Transverse colon (tissue), 3 donors: ENCODE measurements around the gene POU2F1.

Source experiments
- CTCF ChIP-seq, 5 experiments: fragments of 200-600 bp in 3 of 5; fragments of 450-650 bp in 2 of 5; sonication (generic) in 3 of 5; IDR thresholded peaks; 1 replicate in 2 of 5; 2 replicates in 3 of 5; pipeline ENCODE4 v1.5.1; 2016 to 2017; ENCODE audit warnings: antibody characterized with exemption in 5 of 5, inconsistent platforms in 3 of 5, mild to moderate bottlenecking in 2 of 5, moderate library complexity in 1 of 5
- EP300 ChIP-seq: sonication (generic); formaldehyde crosslinking; IDR thresholded peaks from one replicate; pipeline ENCODE4 v1.6.1; 2017; ENCODE audit warnings: antibody characterized with exemption, low read depth
- POLR2A ChIP-seq: fragments of 450-650 bp; IDR thresholded peaks from one replicate; pipeline ENCODE4 v1.6.1; 2016; ENCODE audit warnings: antibody characterized with exemption, mild to moderate bottlenecking, moderate library complexity

DNA sequence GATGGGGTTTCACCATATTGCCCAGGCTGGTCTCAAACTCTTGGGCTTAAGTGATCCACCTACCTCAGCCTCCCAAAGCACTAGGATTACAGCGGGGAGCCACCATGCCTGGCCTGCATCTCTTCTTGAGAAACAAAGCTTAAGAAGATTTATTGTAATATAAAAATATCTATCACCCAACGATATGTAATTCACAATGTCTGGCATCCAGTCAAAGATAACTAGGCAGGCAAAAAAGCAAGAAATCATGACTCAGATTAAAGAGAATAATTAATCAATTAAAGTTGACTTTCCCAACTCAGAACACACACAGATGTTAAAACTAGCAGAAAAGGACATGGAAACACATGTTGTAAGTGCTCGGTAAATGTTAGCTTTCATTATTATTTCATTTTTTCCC is 26.5 kb upstream of the POU2F1 start:
- TF ChIP-seq CTCF (IDR thresholded peaks at IDR 0.05) (no peak), EP300 (no peak), POLR2A (no peak)
